ENCODE results near the gene NAA25. TPM values are rescaled to one million over a fixed set of nuclear protein-coding genes. Genes with fewer than 3 reads are reported as not detected.

NAA25 gene
- total and polyA plus RNA-seq, 2 of the 4 experiments (the other 2 are of a cell fraction) = 10.3 to 25.5 TPM

DNA sequence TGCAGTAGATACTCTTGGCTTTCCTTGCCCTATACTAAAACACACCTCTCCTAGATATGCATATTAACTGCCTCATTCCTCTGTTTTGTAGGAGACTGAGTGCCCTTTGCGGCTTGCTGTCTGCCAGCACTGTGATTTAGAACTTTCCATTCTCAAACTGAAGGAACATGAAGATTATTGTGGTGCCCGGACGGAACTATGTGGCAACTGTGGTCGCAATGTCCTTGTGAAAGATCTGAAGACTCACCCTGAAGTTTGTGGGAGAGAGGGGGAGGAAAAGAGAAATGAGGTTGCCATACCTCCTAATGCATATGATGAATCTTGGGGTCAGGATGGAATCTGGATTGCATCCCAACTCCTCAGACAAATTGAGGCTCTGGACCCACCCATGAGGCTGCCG lies 32.1 kb upstream of the NAA25 start:
- H4K8ac ChIP-seq (ENCODE audit: low read depth in 2 of 2, low read length in 2 of 2) = no peak overlapping the region
- no peak overlapping the region for H2BK20ac ChIP-seq (ENCODE audit: low read depth, low read length)
- no peak overlapping the region for H4K5ac ChIP-seq (ENCODE audit: low read depth, low read length)
- no peak for TF ChIP-seq RFX5 (IDR thresholded peaks at IDR 0.05; ENCODE audit: low read depth, low read length)
- TF ChIP-seq CEBPB (IDR thresholded peaks at IDR 0.05; ENCODE audit: low read depth, low read length) = no peak
- ATAC-seq (ENCODE audit: low read depth) = no peak
- H3K14ac ChIP-seq (replicated peaks; ENCODE audit: low read depth, low read length) = no peak overlapping the region
- peaks cover 12 to 17% of the 10 kb centered on the region in 2 experiments; a peak in 3 of 4 replicates for H3K79me1 ChIP-seq (ENCODE audit: low read depth in 1 of 2, low read length in 2 of 2)
- no peak overlapping the region for H4K91ac ChIP-seq (ENCODE audit: insufficient read depth, low read depth, low read length)
- no peaks in the 10 kb centered on the region for H3K4me1 ChIP-seq (ENCODE audit: control insufficient read depth, insufficient read depth, low read length)
- H3K36me3 ChIP-seq (ENCODE audit: control insufficient read depth, insufficient read depth, low read length) = peaks cover 67% of the 10 kb centered on the region
- dilution Hi-C loops (cut with HindIII; ENCODE audit: low sequenced_read_pairs, unreplicated experiment) = no loop called here
- POLR2A ChIA-PET (ENCODE audit: unreplicated experiment) = no interaction called here
- BruUV-seq (replicated peaks) = no TSS peak
- no peak overlapping the region for H3K23ac ChIP-seq (ENCODE audit: low read depth, low read length)
- CTCF ChIA-PET = no interaction called here
- intact Hi-C loops (cut with micrococcal nuclease) = no loop called here
- H3K27ac ChIP-seq (ENCODE audit: insufficient read depth, low read length) = no peak overlapping the region
- H3K4me3 ChIP-seq (ENCODE audit: insufficient read depth, low read depth, low read length) = no peak overlapping the region
- no peak overlapping the region for H3K56ac ChIP-seq (ENCODE audit: extremely low read depth, insufficient read depth, low read length)
- H3K9me3 ChIP-seq (ENCODE audit: control insufficient read depth, insufficient read depth, low read length) = no peaks in the 10 kb centered on the region
- no peak overlapping the region for H2AK9ac ChIP-seq (replicated peaks; ENCODE audit: low read depth, low read length, poor library complexity)
- no peaks in the 10 kb centered on the region for H3K27me3 ChIP-seq (ENCODE audit: control insufficient read depth, insufficient read depth, low read length)
- no peak overlapping the region for H2BK15ac ChIP-seq (ENCODE audit: low read depth, low read length)
- H2BK5ac ChIP-seq (ENCODE audit: low read depth, low read length, poor library complexity, severe bottlenecking) = no peak overlapping the region
- no peaks in the 10 kb centered on the region for H4K20me1 ChIP-seq (ENCODE audit: insufficient read depth, low read length)
- no peak overlapping the region for H2AK5ac ChIP-seq (ENCODE audit: low read depth, low read length)
- no peak overlapping the region for H2AFZ ChIP-seq (replicated peaks; ENCODE audit: low read length, poor library complexity)
- no peak overlapping the region for H3K9ac ChIP-seq (ENCODE audit: low read depth, low read length)
- H2BK120ac ChIP-seq (ENCODE audit: low read depth, low read length) = no peak overlapping the region
- H3K18ac ChIP-seq (ENCODE audit: low read depth, low read length) = no peak overlapping the region
- WGBS, 2 experiments (ENCODE audit: extremely low coverage in 2 of 2, insufficient read length in 1 of 2) = no CpG with 5 or more reads among the region's 5 CpGs
- H3K9me1 ChIP-seq (ENCODE audit: insufficient read depth, low read length) = no peaks in the 10 kb centered on the region
- H3K4me2 ChIP-seq (ENCODE audit: low read depth, low read length) = no peak overlapping the region
- in situ Hi-C loops (cut with MboI; ENCODE audit: low sequenced_read_pairs) = no loop called here
- no peak overlapping the region for H3K4ac ChIP-seq (ENCODE audit: low read depth, low read length)
- no peak for DNase-seq

All from IMR-90 (cell line).